ENCODE results near the gene SHISAL1.

SHISAL1 gene

DNA sequence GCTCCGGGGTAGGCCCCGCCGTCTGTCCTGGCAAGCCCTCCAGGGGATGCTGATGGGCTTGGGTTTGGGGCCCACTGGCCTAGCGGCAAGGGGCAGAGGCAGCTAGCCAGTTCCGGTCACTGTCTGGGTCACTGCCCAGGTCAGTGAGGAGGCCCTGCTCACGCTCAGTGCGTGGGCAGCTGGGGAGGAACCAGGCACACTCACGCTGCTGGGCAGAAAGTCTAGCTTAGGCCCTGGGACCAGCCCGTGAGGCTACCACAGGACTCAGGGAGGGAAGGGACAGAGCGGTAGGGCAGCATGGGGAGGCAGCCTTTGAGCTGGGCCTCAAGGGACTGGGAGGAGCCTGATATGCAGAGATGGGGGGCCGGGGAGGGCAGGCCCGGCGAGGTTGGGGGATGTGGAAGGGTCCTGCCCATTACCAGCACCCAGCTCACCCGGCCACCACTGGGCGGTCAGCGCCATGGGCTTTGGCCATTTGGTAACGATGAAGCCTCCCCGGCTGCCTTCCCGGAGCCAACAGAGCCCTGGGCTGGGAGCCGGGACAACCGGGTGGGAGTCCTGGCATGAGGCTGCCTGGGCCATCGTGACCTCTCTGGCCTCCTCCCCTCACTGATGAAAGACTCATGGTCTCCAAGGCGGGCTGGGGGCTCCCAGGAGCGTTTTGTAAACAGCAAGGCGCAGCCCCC is 14.2 kb downstream of the SHISAL1 start:
- no peak for DNase-seq

DNA sequence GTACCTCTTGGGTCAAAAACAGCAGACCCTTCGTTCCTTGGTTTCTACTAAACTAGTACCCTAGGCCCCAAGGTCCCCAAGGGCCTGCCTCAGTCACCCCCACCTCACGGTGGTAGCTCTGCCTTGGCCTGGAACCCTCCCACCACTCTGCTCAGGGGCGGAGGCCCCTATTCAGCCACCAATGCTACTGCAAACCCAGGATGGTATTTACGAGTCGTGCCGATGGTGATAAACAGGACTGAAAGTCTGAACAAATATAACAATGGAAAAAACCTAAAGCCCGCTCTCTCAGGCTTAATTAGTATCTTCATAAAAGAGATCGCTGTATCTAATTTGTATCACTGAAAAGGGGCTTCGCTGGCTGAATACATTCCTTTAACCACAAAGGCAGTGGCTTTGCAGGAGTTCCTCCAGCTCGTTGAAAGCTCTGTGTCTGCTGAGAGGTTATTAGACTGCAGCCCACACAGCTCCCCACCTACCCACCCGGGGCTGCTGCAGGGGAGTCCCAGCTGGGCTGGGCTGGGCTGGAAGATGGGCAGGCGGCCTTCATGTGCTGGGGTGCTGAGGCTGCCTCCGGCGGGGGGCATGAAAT is 15.2 kb downstream of the SHISAL1 start:
- no peak for DNase-seq

DNA sequence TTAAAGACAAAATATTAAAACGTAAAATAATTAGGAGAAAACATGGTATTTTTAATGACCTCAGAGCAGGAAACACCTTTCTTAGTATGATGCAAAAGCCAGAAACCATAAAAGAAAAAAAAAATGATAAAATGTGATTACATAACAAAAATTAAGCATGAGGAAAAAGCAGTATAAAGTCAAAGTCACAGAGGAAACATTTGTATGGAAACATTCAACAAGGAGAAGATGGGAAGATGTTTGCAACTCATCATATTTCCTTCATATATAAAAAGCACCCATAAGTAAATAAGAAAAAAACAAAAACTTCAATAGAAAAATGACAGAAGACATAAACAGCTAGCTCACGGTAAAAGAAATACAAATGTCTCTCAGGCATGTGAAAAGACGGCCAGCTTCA is 17.3 kb downstream of the SHISAL1 start:
- no peak for DNase-seq

DNA sequence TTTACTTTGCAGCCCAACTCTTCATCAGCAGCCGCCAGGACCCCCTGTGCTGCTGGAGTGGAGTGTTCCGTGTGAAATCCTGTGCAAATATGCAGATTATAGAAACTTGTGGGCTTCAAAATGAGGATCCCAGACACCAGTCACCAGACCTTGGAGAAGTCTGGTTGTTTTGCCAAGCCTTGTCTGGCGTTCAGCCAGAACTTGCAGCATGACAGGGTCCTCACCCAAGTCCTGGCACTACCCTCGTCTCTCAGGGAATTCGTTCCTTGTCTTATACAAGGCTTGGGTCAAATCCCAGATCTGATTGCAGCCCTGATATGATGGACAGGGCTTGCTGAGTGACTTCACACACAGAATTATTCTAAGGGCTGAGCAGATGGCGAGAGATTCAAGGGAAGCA is 18.9 kb downstream of the SHISAL1 start:
- DNase-seq: no peak

DNA sequence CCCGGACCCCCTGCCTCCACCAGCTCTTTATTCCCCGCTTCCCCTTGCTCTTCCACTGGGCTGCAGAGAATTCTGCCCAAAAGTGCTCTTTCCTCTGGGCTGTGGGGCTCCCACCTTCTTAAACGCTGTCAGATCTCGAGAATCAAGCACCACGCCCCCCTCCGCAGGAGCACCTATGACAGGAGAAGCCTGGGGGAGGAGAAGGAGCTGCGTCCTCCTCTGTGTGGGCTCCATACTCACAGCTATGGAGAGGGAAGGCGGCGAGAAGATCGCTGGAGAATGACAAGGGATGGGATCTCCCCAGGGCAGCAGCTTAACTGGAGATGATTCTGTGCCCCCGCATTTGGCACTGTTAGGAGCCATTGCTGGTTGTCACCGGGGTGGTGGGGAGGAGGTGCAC is 19.7 kb downstream of the SHISAL1 start:
- DNase-seq: no peak

DNA sequence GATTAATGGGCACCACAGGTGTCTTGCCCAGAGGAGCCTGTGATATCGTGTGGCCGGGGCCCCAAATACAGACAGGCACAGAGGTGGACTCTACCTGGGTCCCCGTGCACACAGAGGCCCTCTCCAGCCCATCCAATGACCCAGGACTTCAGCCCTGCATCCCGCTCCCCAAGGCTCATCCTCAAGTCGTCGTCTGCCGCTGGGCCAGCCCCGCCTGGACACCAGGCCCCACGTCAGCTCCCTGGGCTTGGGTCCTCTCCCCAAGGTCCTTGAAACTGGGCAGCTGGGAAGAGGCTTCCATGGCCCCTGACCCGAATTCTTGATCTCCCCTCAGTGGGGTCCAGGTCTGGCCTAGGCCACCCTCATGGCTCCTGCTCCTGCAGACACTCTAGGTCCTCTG is 20.2 kb downstream of the SHISAL1 start:
- DNase-seq: no peak

DNA sequence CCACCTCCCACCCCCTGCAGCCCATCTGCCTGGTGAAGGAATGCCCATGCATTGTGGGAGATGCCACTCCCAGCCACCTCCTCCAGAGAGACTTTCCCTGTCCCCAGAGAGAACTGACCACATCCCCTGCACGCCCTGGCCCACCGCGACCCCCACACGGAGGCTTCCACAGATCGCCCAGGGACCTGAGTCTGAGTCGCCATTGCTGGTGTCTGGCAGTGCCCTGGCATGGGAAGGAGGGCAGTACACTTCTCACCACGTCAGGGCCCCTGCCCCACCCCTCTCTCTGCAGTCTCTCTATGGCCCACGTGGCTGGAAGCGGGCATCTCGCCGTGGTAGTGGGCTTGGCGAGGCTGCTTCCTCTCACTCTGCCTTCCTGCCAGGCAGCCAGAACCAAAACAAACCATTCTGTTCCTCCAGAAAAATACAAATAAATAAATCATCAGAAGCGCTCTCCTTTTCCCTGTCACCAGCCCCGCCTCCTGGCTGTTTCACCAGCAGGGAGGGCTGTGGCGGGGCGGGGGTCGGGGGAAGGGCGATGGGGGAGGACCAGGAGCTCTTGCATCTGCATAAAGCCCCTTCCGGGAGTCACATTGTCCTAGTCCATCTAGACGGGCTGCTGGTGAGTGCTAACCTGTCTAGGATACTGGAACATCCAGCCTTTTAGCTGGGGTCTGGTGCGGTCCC is 20.9 kb downstream of the SHISAL1 start:
- no peak for DNase-seq

DNA sequence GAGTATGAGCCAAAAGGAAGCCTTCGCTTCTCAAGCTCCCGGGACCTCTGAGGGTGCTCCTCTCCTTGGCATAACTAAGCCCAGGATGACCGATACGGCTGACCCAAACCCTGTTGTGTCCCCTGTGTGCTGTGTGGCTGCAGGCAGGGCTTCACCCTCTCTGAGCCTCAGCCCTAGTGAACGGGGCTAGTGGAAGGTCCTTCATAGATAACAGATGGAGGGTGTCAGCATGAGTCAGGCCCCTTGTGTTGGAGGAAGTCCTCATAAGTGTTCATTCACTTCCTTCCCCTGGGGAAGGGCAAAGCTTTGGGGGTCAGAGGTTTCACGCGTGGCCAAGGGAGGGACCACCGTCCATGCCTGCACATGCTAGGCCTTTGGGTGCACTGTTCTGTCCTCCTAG is 21.5 kb downstream of the SHISAL1 start:
- DNase-seq: no peak

DNA sequence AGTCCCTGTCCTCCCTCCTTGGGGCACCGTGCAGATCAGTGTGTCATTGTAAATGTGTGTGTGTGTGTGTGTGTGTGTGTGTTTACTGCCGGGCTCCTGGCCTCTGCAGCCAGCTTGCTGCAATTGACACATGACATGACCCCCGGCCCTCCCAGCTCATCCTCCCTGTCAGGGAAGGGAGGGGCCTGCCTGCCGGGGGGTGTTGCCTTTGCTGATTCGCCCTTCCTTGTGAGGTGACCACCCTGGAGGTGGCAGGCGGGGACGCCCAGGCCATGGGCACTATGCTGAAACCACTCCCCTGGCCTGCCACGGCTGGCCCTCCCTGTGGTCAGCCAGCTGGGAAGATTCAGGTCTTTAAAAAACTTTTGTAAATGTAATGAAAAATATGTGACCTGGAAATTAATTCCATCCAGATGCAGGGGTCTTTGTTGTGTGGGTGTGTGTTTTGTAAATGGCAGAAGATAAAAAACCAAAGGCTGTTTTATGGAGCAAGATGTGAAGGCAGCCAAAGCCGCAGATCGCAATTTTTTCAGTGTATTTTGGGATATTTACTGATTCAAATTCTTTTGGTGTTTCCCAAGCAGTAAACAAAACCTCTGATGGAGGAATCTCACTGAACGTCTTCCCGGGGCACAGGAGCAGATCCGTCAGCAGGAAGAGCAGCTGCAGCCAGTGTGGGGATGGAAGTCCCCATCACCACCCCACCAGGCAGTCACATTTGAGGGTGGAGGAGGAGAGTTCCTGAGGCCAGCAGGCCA is 23.2 kb downstream of the SHISAL1 start:
- DNase-seq: no peak

DNA sequence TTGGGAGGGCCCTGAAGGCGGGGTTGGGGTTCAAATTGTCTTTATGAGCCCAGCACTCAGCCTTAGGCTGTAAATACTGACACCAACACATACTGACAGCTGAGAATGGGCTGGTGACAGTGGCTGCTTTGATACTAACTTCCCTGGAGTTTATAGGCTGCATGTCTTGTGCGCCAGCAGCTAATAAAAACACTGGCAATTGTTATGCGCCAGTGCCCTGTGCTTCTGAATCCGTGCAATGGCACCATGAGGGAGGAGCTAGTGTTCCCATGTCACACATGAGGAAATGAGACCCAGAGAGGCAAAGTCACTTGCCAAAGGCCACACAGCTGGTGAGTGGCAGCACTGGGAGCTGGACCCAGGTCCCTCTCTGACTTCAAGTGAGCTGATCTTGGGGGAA is 23.8 kb downstream of the SHISAL1 start:
- DNase-seq: no peak

DNA sequence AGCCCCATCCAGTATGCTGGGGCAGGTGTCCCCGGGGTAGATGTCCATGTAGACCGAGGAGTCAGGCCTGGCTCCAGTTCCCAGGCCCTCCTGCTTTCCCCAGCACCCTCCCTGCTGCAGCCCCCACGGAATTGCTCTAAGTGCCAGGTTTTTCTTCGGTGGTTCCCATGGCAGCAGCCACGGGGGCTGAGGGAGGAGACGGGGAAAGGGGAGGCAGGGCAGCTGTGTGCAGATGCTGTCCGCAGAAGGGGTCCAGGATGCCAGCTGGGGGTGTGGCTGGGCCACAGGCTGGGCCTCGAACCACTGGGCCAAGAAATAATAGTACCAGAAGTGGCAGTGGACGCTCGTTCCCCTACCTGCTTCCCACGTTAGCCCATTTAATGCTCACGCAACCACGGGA is 25.0 kb downstream of the SHISAL1 start:
- no peak for DNase-seq

DNA sequence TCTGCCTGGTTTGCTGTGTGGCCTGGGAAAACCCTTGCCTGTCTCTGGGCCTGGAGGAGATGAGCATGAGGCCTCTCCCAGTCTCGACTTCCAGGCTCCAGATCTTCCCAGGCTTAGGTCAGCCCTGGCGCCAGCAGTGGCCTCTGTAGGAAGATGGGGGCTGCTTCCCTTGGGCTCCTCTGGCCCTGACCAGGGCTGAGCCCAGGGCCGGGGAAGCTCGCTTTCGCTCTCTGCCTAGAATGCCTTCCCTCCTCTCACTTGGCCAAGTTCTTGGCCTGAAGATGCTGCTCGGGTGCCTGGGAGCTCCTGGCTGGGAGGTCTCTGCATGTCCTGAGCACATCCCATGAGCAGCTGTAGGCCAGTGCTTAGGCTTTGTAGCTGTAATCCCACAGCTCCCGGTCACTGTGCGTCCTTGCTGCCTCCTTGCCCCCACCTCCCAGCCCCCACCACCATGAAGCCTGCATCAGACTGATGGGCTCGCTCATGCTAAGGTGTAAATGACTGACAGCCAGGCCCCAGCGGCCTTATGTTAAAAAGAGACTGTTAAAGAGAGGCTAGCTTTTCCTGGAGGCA is 25.5 kb downstream of the SHISAL1 start:
- DNase-seq: no peak

DNA sequence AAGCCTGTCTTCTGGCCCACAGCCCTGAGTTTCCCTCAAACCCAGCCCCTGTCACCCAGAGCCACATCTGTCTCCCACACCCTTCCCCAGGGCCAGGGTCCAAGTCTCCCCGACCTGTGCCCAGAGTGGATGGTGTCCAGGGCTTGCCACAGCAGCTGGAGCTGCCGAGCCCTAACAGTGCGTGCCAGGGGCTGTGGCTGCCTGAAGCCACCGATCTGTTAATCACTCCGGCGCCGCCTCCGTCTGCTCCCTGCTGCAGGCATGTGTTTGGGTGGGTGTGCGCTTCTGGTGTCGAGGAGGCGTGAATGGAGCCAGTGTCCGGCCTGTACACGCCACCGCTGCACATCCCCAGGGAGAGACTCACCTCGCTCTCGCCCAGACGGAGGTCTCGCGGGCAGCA is 26.1 kb downstream of the SHISAL1 start:
- DNase-seq: no peak

DNA sequence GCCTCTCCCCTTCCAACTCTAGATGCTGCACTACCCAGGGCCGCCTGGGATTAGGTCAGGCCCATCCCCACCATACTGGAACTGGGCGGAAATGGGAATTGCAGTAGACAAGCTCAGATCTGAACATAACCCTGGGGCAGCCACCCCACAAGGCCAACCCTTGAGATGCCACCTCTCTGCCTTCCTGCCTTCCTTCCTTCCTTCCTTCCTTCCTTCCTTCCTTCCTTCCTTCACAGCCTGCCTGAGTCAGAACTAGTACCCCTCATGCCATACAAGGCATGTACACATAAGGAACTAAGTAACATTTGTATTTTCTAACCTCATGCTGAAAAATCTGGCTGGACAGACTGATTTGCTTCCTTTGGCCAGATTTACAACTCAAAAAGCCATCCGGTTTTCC is 28.0 kb downstream of the SHISAL1 start:
- no peak for DNase-seq

DNA sequence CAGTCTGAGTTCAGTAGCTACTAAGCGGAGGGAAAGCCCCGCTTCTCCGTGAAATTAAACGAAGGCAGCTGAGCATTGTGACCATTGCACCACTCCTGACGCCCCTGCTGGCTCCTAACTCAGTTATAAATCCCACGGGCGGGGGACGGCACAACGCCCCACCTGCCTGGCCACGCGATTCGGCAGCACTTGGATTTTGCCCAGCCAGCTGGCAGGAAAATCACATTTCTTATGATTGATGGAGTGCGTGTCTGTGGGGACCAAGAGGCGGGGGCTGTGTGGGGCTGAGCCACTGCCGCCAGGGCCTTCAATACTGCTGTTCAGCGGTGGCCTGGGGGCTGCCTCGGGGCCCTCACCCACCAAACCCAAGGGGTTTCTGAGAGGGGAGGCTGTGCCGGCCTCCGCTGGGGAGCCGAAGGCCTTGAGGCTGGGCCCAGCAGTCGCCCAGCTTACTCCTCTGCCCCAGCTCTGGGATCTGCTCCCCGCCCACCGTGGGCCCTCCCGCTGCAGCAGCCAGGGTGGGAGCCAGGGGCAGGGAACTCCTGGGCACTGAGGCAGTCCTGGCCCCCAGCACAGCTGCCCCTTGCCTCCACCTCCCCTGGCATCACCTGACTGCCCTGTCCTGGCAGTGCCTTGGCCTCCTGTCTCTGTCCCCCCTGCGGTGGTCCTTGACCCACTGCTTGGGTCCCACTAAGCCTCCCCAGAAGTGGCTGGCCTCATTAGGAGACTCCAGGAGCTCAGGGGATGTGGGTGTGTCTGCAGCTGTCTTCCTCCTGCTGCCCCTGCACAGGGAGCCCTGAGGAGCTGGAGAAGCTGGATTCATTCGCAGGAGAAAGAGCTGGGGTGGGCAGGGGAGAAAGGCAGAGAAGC is 30.7 kb downstream of the SHISAL1 start:
- DNase-seq: no peak

DNA sequence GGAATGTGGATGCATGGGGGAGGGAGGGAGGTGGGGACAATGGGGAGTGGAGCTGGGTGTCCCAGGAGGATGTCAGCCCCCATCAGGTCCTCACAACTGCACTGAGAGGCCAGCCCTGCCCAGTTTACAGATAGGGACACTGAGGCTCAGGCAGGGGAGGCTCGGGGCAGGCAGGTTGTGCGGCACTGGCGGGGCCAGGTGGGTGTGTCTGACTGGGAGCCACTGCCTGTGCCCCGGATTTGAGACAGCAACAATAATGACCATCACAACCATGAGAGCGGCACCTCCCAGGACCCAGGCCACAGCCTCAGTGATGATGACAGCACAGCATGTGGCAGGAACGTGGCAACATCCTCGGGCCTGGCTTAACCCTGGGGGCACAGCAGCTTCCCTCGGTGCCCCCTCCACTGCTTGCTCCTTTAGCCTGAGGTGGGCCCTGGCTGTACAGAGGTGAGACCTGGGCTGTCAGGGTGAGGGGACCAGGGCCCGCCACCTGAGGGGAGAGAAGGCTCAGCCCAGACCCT is 32.0 kb downstream of the SHISAL1 start:
- no peak for DNase-seq

DNA sequence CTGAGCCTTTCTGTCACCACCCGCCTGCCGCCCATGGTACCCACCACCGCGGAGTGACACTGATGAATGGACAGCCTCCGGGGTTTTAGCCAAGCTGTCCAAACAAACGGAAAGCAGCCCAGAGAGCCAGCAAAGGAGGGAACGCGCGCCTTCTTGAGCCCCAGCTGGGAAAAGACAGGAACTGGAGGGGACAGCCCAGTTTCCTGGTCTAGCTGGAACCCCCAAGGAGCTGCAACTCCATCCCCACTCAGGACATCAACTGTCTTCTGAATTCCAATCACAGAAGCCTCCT is 33.7 kb downstream of the SHISAL1 start:
- no peak for DNase-seq

DNA sequence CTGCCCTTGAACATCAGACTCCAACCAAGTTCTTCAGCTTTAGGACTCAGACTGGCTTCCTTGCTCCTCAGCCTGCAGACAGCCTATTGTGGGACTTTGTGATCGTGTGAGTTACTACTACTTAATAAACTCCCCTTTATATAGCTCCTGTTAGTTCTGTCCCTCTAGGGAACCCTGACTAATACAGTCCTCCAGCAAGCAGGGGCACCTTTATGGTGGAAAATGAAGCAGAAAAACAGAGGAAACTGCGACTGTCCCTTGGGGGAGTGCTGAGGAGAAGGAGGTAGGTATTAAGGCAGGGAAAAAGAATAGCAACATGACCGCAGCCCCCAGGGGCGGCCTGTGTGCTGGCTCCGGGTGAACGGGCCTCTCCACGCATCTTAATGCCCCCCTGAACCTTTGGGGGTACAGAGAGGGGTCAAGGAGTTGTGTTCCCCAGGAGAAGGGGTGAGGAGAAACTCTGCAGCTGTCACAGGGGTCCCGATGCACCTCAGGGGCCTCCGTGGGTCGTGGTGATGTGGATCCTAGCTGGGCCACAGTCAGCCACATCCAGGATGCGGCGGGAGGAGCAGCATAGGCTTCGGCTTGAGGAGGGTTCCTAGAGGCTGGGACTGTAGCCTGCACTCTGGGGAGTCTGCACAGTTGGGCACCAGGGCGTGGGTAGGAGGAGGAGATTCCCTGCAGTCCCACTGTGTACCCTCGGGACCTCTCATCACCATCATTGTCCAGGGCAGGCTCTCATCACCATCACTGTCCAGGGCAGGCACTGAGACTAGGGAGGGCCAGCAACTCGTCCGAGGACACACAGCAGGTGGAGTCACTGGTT is 34.3 kb downstream of the SHISAL1 start:
- no peak for DNase-seq

DNA sequence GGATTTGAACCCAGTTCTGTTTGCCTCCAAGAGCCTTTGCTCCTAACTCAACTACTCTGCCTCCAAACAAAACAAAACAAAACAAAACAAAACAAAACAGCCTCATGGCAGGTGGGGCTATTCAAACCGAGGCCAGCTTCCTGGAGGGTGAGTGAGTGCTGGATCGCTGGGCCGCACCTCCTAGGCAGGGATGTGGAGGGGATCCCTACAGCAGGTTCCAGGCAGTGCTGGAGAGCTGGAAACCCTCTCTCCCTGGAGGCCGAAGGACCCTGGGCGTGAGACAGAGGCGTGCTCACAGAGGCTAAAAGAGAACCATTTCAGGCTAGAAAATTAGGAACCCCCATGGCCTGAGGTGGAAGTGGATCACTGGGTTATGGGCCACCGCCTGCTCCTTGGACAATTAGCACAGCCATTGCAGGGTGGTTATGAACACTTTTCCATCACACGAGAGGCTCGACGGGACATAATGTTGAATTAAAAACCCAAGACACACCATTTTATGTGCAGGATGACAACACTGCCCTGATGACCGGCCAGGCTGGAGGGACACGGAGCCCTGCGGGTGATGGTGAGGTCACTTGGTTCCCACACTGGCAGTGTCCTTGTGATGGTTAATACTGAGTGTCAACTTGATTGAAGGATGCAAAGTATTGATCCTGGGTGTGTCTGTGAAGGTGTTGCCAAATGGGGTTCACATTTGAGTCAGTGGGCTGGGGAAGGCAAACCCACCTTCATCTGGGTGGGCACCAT is 35.2 kb downstream of the SHISAL1 start:
- DNase-seq: no peak

DNA sequence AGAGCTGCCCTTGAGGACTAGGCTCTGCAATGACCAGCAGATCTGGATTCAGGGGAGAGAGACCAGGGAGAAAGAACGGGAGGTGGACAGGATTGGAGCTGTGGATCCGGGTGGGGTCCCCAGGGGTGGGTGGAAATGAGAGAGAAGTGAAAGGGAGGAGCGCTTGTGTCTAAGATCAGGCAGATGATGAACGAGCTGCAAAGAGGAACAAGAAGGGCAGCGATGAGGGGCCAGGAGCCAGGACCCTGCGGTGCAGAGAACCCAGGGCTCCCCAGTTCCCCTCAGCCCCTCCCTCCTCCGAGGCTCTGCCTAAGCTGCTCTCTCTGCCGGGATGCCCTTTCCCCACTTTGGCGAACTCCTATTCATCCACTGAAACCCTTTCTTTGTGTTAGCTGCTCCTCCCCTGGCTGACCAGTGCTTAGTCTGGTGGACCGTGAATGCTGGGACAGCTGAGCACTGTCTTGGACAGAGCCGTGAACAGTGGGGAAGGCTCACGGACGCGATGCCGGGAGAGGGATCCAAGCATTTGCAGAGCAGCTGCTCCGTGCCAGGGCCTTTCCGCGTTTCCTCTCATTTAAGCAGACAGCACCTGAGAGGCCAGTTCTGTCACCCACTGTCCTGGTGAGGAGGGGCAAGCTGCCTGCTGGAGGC is 35.9 kb downstream of the SHISAL1 start:
- no peak for DNase-seq

Measured in CD4-positive, alpha-beta T cell treated with Interleukin-4 for 1 hour (primary cell).